HG02981 (cell line): ENCODE measurements around the gene DEGS2.
"Not testable (repeated sequence)": the region's sequence is repeated elsewhere in the genome, so short reads cannot be mapped to it uniquely, and the experiment has no call there.

Source experiments
- ATAC-seq: cut with Tn5 transposase; IDR thresholded peaks from one replicate; pipeline ENCODE4 v1.9.1; 2021; ENCODE audit warnings: mild to moderate bottlenecking, moderate library complexity; ENCODE audit not compliant: unreplicated experiment

The DEGS2 gene

DNA sequence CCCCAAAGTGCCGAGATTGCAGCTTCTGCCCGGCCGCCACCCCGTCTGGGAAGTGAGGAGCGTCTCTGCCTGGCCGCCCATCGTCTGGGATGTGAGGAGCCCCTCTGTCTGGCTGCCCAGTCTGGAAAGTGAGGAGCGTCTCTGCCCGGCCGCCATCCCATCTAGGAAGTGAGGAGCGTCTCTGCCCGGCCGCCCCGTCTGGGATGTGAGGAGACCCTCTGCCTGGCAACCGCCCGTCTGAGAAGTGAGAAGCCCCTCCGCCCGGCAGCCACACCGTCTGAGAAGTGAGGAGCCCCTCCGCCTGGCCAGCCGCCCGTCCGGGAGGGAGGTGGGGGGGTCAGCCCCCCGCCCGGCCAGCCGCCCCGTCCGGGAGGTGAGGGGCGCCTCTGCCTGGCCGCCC is 21.2 kb upstream of the DEGS2 start:
- not testable (repeated sequence) for ATAC-seq

DNA sequence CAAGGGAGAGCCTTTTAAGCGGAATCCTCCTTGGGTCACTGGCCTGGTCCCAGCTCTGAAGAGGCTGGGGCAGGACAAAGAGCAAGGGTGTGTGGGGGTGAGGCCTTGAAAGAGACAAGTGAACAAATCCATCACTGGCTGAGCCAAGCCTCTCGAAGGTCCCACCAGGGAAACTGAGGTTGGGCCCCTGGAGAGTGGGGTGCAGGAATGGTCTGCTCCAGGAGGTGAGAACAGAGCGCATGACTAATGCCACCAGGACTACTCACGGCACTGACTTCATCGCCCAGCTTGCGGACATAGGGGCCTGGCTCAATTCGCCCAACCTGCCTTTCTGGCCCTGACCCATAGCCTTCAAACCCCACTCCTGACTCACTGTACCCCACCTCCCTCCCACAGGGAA is 19.2 kb upstream of the DEGS2 start:
- no peak for ATAC-seq

DNA sequence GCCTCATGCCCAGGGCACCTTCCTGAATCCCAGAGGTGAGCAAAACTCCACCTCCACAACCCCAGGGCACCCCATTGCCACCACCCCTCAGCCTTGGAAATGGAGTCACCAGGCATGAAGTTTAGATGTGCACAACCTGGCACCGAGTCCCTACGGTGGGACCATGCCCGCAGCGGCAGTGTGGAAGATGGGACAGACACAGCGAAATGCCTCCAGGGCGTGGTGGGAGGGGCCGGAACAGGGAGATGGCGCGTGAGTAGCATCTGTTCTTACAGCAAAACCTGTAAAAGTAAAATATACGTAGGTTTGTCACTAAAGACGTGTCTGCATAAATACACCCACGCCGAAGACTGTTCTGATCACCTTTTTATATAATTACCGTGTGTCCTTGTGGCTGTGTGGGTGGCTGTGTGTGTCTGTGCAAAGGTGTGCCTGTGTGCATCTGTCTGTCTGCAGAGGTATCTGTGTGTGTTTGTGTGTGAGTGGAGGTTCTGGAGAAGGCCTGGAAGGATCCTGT is 17.4 kb upstream of the DEGS2 start:
- no peak for ATAC-seq

DNA sequence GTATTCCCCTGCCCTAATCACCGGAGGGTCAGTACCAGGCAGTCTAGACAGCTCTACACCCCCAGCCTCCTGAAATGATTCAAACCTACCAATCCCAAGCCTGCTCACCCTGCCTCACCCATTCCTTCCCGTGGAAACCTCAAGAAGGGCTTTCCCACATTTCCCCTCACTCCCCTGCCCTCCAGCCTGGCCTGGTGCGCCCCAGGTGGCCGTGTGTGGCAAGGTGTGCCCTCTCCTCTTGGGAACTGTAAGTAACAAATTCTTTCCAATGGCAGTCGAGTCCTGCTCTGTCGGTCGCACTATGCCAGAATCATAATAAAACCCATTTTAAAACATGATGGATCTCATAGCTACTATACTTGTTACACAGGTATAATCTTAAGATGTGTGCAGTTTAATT is 13.9 kb upstream of the DEGS2 start:
- ATAC-seq: no peak

DNA sequence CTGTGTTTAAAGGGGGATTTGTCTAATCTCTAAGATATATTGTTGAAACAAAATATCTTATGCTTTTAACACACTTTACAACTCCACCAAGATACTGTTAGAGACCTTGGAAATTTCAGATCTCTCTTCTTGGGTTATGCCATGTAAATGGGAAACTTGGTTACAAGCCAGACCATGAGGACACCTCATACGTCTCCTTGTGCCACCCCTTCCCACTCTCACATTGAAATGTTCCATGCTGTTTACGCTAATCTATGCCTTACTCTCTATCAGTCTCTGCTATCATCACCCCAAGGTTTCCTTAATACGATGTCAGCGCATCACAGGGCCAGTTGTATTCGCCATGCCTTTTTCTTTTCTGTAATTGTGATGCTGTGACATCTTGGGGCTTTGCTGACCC is 13.4 kb upstream of the DEGS2 start:
- ATAC-seq: no peak

DNA sequence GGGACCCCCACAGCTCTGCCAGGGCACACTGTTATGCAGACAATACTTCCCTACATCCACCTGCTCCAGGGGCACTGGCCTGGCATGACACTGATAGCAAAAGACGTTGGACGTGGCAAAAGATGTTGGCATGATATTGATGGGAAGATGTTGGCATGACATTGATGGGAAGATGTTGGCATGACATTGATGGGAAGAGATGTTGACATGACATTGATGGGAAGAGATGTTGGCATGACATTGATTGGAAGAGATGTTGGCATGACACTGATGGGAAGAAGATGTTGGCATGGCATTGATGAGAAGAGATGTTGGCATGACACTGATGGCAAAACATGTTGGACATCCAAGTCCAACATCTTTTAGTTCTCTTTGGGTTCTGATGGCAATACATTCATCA is 11.4 kb upstream of the DEGS2 start:
- no peak for ATAC-seq

DNA sequence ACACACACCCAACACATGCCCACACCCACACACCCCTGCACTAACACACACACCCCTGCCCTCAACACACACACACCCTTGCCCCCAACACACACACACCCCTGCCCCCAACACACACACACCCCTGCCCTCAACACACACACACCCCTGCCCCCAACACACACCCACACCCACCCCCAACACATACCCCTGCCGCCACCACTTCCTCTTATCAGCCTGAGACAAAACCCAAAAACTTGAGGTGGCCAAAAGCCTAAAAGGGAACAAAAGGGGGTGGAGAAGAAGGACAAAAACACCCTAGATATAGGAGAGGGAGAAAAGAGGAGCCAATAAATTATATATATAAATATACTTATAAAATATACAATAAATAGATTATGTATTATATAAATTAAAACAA is 9.1 kb upstream of the DEGS2 start:
- ATAC-seq: no peak

DNA sequence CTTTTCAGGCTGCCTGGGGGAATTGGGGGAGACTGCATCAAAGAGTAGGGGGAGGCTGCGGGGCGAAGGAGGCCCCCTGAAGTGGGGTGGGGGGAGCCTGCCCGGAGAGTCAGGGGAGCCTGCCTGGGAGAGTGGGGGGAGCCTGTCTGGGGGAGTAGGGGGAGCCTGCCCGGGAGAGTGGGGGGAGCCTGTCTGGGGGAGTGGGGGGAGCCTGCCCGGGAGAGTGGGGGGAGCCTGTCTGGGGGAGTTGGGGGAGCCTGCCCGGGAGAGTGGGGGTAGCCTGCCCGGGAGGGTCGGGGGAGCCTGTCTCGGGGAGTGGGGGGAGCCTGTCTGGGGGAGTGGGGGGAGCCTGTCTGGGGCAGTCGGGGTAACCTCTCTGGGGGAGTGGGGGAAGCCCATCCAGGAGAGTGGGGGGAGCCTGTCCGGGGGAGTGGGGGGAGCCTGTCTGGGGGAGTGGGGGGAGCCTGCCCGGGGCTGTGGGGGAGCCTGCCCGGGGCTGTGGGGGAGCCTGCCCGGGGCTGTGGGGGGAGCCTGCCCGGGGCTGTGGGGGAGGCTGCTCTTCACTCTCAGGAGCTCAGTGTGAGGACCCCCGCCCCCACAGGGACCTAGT is 6.5 kb upstream of the DEGS2 start:
- no peak for ATAC-seq

DNA sequence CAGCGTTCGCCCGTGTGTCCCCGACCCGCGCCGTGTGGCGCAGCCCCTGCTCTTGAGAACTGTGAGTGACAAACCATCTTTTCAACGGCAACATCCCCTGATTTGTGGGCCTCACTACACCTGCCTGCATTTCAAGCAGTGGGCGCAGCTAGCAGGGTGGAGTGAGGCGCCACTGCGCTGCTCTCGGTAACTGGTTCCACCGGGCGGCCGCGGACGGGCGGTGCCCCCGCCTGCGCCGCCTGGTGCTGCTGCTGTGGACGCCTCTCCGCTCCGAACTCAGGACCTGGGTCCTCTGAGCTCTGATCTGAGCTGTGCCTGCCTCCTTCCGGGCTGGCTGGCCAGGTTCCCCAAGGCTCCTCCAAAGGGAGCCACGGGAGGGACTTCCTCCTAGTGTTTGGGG is 5.9 kb upstream of the DEGS2 start:
- ATAC-seq: no peak

DNA sequence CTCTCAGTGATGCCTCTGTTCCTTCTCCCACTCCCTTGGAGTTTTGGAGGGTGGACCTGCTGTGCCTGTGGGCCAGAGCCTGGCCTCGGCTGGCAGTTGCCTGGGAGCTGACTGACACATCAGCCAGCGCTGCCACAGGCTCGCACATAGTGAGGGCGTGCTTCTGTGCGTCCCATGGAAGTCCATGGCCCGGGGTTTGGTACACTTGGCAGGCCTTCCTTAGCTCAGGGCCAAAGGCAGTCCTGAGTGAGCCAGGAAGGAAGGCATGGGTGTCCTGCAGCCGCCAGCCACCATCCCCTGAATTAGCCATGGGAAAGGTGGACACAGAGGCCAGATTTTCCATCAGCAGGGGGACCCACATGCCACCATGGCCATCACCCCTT is 1.1 kb upstream of the DEGS2 start:
- no peak for ATAC-seq

DNA sequence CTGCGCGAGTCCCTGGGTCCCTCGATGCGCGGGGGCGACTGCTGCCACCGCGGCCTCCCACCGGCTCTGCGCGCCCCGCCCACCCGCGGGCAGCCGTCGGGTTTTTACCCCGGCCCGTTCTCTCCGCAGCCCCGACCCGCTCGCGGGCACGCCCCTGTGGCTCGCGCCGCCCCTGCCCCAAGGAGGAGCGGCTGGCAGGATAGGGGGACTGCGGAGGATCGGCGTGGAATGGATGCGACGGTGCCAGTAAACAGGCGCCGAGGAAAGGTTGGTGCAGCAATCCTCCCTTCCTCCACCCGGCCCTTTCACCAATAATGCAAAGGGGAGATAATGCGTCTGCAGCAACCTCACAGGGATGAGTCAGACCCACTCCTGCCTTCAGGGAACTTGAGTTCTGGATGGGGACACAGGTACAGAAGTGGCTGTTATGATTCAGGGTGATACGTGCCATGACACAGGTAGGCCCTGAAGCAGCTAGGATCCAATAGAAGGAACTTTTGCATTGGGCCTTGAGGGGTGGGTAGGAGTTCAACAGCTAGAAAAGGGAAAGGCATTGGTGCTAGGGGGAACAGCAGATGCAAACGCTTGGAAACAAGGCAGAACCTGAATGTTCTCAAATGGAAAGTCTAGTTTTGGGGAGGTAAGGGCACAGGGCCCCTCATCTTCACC is 554 bp upstream of the DEGS2 start:
- ATAC-seq: peak; percentile 27

DNA sequence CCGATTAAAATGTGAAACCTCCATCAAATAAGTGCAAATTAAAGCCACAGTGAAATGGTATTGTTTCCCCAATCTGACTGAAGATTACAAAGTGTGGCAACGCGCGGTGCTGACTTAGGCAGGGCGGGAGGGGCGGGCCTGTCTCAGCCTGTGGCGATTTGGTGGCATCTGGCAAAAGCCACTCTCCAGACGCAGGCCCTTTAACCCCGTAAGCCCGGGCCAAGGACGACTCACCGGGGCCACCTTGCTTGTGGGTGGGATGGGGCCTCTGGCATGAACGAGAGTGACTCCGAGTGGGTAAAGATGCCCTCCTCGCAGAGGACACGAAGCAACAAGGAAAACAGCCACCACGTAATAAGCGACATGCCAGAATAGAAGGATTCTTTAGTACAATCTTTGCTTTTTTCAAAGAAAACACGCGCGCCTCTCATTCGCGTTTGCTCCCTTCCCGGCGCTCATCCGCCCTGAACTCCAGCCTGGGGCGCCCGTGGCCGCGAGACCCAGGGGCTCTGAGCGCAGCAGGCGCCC is 815 bp downstream of the DEGS2 start:
- ATAC-seq: no peak

DNA sequence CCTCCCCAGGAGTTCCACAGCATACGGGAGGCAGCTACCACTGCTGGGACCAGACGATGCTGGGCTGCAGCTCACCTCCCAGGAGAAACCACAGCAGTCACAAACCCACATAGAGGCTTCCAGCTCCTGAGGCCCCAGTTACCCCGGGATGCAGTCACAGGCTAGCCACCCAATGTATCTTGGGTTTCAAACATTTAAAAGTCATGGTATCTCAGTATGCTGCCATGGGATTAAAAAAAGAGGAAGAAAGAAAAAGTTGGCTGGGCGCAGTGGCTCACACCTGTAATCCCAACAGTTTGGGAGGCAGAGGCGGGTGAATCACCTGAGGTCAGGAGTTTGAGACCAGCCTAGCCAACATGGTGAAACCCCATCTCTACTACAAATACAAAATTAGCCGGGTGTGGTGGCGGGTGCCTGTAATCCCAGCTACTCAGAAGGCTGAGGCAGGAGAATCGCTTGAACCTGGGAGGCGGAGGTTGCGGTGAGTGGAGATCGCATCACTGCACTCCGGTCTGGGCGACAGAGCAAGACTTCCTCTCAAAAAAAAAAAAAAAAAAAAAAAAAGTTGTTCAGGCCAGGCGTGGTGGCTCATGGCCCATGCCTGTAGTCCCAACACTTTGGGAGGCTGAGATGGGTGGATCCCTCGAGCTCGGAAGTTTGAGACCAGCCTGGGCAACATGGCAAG is 1.8 kb downstream of the DEGS2 start:
- not testable (repeated sequence) for ATAC-seq

DNA sequence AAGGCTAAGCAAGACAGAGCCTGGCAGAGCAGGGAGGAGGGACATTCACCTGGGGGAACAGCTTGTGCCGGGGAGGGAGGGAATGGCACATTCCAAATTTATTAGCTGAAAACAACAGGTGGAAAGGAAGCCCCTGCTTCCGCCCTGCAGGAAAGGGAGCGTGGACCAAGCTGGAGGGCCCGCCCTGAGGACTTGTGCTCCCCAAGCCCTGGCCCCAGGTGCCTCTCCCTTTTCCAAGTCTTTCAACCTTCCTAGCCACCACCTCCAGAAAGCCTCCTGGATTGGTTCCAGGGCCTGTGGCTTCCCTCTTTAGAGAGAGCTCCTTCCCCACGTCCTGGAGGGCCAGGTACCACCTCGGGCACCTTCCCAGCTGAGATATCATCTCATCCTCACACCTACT is 2.7 kb downstream of the DEGS2 start:
- no peak for ATAC-seq

DNA sequence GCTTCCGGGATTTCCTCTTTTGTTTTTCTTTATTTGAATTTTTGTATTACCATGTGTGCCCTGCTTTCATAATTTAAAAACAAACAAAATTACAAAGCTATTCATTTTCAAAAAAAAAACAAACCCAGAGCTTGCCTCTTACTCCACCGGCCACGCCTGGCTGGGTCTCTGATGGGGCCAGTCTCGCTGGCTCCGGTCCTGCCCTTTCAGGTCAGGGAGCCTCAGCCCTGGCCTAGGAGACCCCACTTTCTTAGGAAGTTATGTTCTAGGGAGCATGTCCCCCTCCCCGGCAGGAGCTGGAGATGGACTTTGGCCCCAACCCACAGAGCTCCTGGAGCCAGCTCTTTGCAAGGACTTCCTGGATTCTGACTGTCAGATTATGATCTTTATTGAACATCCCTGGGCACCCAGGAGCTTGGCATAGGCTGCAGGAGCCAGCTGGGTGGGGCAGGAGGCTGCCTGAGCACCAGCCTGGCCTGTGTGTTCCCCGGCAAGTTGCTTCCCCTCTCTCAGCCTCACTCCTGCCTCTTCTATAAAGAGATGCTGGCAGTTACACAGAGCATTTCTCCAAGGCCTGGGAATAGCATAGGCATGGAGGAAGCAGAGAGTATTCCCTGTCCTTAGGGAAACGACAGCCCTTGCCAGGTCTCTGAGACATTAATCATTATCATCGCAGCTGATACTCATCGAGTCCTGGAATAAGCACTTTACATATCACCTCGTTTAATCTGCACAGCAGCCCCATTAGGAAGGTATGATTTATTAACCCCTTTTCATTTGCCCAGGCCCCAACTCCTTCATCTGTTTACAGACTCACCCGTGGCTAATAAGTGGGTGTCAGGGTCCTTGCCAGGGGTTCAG is 3.5 kb downstream of the DEGS2 start:
- no peak for ATAC-seq

DNA sequence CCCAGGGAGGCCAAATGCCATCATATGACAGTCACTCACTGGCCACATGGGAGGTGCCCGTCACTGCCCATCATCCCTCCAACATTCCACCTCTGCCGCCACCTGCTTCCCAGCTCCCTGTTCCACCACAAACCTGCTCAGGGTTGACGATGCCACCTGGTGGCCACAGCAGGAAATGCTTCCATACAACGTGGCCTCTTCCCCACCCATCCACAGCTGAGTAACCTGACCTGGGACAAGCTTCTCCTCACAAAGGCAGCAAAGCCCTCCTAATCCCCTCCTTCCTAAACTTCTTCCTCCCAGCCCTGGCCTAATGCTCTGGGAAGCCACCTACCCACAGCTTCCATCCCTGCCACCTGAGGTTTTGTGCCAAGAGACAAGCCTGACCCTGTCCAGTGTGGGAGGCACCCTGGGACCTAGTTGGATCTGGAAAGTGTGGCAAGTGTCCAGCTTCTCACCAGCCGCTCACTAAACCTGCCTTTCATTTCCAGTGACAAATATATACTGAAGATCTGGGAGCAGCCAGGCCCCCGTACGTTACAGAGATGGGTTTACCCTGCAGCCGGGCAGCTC is 4.3 kb downstream of the DEGS2 start:
- no peak for ATAC-seq

DNA sequence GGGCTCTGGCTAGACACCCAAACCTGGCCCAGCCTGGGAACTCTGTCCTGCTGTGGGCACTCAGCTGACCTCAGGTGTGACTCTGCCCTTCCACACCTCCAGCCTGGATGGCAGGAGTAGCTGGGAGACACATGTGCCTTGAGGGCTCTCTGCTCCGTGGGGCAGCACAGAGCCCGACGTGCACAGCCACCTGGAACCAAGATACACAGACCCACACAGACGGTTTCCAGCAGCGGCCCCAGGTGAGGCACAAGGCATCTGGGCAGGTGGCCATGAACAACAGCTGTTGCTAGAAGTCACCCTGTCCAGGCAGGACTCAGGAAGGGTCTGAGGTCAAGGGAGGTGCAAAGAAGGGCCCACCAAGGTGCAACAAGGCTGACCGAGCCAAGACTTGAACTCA is 5.9 kb downstream of the DEGS2 start:
- ATAC-seq: no peak

DNA sequence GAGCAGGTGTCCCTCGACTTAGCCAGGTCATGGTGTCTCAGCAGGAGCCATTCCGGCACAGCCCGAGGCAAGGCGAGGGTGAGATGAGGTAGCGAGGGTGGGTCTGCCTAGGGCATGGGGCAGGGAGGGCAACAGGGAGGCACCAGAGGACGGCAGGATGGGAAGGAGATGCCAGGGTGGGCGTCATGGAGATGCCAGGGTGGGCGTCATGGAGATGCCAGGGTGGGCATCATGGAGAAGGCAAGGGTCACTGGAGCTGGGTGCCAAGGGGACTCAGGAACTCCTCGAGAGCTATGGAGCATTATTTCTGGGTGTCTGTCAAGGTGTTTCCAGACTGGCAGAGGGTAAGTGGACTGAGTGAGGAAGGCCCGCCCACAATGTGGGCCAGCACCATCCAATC is 7.4 kb downstream of the DEGS2 start:
- ATAC-seq: no peak

DNA sequence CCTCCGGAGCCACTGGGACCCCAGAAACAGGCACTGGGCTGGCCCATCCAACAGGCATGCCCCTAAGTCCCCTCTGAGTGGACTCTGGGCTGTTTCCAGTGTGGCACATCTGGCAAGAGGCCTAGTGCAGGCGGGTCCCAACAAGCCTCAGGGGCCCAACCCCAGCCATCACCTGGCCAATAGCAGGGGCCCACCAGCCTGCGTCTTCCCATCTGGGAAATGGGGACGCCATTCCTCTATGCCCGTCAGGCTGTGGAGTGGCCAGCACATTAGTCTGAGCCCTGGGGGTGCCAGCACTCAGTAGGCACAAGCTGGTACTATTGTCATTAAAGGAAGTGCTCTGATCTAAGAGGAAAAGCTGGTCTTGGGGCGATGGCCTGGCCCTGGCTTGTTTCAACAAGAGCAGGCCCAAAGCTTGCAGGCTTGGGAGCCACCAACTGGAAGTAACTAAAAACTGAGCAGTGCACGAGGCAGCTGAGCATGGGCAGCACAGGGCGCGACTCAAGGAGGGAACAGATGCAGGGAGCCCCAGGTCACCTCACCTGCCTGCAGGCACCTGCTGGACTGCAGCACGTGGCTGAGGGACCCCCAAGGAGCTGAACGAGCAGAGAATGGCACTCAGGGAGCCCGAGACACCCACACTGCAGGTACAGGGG is 8.4 kb downstream of the DEGS2 start:
- no peak for ATAC-seq
